ENCODE results near the gene UBAP1L.
A peak's percentile ranks its signal among the peaks of the same experiment; 100 is the strongest.
"Not testable (repeated sequence)": the region's sequence is repeated elsewhere in the genome, so short reads cannot be mapped to it uniquely, and the experiment has no call there.

Gene UBAP1L

DNA sequence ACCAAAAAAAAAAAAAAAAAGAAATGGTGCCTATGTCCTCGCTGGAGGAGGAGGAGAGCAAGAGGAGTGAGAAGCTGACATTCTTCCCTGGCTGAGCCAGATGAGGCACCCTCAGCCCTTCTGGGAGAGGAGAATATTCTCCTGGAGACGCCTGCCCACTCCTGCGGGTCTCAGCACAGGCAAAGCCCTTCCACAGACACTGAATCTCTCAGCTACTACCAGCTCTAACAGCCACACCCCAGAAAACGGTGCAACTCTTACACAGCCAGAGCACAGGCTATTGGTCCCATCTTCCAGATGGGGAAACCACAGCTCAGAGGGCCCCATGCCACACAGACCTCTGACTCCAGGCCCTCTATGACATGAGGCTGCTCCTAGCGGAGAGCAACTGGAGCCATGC, 52.9 kb downstream of the UBAP1L start:
- DNase-seq: no peak

DNA sequence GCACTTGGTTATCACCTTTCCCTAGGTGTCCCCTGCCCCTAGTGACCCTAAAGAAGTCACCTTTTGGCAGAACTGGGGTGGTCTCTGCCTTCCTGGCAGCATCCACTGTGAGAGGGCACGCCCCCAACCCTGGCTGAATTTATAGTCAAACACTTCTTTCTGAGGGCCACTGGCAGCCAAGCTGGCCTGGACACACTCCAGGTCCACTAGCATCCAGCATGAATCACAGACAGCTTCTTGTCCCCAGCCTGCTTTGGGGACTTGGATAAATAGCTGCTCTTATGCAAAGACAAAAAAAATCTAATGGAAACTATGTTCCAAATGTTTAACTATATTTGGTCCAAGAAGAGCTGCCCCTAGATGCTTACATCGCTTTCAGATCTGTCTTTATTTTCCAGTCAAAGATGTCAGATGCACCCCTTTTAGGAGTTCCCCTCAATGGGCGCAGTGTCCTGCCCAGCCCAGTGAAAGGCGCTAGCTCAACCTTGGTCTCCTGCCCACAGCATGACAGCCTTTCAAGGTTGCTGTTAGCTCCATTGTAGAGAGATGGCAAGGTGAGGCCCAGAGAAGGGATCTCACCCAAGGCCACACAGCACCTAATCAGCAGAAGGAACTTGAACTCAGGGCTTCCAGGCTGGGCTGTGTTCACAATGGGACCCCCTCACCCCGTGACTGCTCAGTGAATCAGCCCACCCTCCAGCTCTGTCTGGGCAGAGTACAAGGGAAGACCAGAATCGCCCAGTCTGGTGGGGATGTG, 54.2 kb downstream of the UBAP1L start:
- no peak for DNase-seq

DNA sequence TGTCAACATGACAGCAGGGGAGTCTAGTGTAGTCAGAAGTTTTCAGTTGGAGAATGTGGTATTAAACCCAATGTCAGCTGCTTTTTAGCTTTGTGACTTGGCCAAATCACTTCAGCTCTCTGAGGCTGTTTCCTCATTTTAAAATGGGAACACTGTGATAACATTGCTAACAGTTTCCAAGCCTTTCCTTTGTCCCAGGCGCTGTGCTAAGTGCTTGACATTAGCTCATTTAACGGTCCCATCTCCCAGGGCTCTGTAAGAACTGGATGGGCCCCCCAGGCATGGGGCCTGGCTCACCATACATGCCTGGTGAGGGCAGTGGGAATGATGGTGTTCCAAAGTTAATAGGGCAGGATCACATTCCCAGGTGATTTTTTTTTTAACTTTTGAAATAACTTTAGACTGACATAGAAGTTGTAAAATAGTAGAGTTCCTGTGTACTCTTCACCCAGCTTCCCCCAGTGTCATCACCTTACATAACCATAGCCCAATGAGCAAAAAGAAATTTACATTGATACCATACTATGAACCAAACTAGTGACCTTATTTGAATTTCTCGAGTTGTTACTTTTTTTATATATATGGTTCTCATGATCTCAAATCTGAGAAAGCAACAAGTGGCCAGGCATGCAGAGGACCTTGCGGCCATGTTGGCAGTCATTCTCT, 54.9 kb downstream of the UBAP1L start:
- DNase-seq: no peak

DNA sequence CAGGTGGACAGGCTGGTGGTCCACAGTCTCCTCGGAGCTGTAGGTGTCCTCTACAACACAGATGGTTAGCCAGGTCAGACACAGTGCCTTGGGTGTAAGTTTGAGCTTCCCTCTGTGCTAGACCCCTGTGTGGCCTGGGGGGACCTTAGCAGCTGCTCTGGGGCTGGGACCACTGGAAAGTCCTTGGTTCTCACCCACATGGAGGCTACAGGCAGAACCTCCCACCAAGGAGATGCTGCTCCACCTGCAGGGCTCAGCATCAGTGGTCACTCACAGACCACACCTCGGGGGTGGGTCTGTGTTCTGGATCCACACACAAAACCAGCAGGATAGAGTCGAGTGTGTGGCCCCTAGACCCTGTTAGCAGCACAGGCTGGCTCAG, 55.6 kb downstream of the UBAP1L start:
- no peak for DNase-seq

DNA sequence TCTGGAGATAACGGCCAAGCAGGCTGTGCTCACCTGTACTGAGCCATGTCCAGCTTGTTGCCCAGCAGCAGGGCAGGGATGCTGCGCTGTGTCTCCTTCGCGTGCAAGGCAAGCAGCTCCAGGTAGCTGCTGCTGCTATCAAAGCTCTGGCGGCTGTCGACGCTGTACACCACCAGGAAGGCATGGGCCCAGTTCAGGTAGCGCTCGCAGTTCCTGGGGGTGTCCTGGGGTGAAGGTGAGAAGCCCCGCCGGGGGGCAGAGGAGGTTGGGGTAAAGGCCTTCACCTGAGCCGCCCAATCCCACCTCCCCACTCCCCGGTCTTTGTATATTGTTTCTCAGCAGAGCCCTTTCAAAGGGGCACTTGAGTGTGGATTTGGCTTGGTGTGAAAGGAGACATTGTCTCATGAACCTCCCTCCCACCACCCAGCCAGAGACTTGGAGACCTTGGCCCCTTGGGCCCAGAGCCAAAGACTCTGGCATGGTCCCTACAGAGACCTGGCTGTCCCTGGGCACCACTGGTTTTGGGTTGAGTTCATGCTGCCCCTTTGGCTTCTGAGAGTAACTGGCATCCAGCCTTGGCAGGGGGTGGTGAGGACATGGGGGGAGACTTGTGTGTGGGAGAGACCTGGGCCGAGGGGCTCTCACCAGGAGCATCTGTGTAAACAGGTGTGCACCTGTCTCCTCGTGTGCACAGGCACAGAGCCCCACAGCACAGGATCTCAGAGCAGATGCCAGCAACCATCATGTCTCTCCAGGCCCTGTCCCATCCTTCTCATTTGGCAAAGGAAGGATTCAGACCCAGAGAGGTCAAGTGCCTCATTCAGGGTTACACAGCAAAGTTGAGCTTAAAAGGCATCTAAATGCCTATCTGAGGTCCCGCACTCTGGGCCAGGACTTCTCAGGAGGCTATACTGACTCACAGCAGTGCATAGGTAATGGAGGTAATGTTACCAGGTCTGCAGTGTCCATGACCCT, 56.3 kb downstream of the UBAP1L start:
- no peak for DNase-seq

DNA sequence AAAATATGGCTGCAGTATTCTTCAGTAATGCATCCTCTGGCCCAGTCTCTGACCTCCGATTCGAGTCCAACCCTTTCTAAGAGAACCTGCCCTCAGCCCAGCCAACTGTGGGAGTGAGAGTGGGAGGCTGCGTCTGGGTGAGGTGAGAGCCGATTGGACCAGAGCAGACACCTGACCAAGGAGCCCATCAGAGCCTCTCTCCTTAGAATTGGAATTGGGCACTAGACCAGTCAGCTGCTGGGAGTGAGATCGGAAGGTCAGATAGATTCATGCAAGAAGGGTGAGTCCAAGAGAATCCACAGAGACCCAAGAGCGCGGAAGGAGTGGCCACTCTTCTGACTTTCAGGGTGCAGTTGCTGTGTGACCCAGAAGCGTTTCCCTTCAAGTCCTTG, 57.5 kb downstream of the UBAP1L start:
- DNase-seq: no peak

DNA sequence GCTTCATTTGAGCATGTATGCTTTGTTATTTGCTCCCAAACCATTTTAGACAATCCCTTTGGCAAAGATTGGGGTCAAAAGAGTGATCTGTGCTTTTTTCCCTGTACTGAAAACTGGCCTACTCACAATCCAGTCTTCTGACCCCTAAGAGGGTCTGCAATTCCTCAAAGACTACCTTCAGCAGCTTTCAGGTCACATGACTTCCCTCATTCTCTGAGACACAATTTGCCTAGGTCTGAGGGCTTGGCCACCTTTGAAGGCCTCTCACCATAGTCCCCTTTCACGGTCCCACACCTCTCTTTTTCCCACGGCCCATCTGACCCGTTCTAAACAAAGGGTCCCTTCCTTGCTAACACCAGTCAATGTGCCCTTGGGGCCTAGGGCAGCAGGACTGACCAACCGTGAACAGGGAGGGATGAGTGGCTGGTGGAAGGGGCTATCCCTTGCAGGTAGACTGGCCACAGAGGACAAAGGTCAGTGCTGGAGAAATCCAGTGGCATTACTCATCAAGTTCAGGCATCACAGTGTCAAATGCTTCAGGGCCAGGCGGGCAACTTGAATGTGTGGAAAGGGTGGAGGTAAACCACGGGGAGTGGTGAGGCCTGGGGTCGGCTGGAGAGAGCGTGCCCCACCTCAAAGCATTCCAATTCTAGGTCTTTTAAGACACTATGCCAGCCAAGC, 58.0 kb downstream of the UBAP1L start:
- DNase-seq: no peak

DNA sequence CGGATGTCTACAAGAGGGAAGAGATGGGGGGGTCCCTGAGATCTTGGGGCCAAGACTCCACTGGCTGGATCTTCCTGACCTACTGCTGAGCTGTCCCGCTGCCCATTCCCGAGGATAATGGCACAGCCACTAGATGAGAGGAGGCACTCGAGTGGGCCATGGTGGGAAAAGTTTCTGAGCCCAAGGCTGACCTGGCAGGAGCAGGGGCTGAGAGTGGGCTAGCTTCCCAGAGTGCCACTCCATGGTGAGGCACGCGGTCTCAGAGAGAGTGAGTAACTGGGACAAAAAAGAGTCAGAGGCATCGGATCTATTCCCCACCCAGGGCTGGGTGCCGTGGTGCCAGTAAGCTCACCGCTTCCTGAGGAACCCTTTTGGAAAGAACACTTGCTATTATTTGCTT, 58.9 kb downstream of the UBAP1L start:
- DNase-seq: no peak

DNA sequence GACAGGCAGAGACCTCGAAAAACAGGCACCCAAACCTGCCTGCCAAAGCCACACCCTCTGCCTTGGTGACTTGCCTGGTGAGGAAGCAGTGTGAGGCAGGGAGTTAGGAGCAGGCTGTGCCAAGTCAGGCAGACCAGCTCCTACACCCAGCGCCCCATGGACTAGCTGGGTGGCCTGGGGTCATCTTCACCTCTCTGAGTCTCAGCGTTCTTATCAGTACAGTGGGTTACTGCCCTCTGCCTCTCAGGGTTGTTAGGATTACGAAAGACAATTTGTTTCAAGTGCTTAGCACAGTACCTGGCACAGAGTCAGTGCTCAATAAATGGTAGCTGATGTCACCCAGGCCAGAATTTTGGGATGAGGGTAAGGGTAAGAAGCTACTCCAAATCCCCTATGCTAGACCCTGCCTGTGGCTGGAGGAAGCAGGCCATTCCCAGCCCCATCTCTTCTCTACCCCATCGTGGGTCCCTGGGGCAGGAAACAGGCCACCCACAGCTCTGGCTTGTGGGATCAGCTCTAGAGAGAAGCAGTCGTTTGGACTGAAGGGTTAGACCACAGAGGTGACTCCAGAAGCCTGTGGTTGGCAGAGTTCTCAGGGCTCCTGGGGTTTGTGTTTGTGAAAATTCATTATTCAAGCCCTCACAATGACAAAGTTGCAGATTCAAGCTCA, 59.7 kb downstream of the UBAP1L start:
- no peak for DNase-seq

DNA sequence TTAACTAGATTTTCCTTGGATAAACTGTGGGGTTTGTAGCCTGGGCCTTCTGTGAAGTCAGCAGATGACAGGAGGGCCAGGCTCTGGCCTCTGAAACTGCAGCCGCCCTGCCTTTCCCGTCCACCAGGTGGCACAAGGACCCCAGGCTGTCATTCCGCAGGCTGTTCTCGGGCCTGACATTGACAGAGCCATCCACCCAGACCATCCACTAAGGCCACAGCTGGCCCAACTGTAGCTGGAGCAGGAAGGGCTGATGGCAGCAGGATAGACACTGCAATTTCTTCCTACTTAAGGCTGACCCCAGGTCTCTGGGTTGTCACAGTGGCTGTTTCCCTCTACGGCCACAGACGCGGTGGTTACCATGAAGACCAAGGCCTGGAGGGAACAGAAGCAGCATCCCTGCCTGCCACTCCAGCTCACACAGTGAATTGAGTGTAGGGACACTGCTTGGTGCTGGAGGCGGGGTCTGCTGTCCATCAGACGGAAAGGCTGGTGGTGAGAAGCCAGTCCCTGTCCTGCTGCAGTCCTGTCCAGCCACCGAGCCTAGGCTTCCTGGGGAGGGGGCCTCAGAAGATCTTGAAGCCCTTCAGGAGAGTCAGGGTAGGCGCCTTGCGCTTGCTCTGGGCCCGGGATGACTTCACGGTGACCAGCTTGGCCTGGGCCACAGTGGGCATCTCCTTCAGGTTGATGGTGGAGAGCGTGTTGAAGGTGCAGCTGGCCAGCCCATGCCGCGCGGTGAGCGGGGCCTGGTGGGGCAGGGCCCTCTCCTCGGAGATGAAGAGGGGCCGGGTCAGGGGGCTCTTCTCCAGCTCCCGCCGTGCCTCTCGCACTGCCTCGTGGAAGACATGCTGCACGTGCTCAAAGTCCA, 60.4 kb downstream of the UBAP1L start:
- DNase-seq: peak; percentile 41 to 57

DNA sequence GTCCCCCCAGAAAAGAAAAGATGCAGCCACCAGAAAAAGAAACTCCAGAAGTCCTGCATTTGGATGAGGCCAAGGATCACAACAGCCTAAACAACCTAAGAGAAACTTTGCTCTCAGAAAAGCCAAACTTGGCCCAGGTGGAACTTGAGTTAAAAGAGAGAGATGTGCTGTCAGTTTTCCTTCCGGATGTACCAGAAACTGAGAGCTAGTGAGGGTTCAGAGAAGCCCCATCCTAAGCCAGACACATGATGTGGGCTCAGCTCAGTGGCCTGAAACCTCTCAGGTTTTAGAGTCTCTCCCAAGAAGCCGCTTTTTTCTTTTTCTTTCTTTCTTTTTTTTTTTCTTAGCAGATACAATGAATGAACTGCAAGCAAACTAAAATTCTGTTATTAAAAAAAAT, 62.0 kb downstream of the UBAP1L start:
- DNase-seq: no peak

DNA sequence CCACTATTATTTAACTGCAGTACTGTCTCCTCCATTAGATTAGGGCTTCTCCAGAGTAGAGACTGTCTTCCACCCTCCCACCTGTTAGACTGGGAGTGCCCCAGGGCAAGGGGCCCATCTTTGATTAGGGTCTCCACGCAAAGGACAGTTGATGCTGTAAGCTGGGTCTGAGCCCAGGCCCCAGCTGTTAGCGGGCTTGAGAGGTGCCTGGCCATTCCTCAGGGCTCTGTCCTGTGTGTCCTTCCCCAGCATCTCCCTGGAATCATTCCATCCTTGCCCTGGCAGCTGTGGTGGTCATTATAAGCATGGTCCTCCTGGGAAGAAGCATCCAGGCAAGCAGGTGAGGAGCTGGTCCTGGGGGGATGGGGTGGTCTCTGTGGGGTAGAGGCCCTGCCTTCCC, 63.7 kb downstream of the UBAP1L start:
- DNase-seq: no peak

DNA sequence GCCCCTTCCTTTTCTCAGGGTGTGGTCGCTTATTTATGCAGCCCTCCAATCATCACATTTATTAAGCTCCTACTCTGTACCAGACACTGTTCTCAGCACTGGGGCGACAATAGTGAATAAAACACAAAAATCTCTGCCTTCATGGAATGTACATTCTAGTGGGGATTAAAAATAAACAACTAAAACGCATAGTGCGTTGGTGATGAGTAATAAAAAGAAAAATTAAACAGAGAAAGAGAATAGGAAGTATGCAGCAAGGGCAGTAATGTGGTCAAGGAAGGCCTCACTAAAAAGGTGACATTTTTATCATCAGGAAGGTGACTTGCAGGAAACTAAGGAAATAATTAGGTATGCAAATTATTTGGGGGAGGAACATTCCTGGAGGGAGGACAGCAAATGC, 64.7 kb downstream of the UBAP1L start:
- DNase-seq: no peak

DNA sequence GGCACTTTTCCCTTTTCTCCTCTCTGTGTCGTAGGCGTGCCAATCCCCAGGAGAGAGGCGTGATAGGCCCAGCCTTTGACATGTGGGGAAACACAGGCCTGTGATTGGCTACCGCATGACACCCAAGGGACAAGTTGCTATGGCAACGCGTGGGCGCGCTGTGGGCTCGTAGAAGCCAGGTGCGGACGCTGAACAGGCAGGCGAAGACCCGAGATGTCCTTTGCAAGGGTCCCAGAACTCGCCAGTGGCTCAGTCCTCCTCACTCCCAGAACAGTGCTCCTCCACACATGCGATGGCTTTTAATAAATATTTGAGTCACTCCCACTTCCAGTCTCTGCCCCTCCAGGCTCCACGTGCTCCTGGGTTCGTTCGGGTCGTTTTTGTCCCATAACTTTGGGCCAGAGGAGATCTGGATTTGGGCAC, 65.6 kb downstream of the UBAP1L start:
- DNase-seq: peak; percentile 90 to 91

DNA sequence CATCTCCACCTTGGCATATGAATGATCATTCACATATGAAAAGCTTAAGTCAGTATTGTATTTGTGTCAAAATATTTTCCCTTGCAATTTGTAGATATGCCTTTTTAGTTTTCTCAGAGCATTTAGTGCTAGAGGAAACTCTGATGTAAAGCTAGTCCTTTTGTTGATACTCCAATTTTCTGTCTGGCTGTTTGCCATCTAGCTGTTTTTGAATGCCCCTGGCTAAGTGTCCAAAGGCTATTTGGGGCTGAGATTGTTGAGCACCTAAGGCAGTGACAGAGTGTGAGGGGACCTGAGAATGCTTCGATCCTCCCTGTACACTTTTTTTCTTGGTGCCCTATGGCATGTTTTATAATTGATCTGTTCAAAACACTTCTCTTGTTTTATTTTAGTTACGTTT, 66.8 kb downstream of the UBAP1L start:
- DNase-seq: no peak

DNA sequence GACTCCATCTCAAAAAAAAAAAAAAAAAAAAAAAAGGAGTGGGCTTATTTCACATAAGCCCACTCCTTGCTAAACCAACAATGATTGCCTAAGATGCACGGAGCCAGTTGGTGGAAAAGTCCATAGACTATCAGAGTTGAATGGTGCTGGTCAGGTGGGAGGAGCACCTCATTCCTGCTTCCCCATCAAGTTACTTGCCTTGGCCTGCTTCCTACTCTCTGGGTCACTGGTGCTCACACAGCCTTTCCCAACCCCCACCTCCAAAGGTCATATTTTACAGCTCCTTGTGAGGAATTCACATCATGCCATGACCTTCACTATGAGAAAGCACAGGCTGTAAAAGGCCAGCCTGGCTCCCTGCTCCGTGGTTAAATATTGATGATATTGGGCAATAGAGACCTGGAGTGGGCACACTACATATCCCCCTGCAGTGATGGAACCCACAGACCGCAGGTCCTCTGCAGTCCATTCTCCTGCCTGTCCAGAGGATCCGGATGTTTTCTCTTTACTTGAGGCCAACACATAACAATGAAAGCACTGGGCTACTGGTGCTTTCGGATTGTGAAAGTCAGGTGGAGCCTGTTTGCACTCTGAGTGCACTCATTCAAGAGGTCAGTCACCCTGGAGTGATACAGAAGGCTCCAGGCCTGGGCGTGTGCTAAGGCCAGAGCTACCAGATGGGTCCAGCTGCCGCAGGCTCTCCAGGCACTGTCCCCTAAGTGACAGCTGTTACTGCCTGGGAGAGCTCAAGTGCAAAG, 70.1 kb downstream of the UBAP1L start, which contains the start of gene SLC51B:
SLC51B (plus strand) TSS at position 664 of the 758 bp plus-strand sequence. CDS start 4,618 bp downstream, outside the sequence.
- DNase-seq: no peak

DNA sequence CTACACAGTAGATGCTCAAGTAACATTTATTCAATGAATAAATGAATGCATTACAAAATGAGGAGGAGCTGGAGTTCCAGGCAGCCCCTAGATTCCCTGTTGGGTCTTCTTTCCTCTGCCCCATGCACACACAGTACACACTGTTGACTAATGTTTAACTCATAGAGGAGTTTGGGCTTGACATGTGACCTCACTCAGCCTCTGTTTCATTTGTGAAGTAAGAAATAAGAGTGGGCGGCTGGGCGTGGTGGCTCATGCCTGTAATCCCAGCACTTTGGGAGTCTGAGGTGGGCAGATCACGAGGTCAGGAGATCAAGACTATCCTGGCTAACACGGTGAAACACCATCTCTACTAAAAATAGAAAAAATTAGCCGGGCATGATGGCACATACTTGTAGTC, 70.8 kb downstream of the UBAP1L start:
- not testable (repeated sequence) for DNase-seq

DNA sequence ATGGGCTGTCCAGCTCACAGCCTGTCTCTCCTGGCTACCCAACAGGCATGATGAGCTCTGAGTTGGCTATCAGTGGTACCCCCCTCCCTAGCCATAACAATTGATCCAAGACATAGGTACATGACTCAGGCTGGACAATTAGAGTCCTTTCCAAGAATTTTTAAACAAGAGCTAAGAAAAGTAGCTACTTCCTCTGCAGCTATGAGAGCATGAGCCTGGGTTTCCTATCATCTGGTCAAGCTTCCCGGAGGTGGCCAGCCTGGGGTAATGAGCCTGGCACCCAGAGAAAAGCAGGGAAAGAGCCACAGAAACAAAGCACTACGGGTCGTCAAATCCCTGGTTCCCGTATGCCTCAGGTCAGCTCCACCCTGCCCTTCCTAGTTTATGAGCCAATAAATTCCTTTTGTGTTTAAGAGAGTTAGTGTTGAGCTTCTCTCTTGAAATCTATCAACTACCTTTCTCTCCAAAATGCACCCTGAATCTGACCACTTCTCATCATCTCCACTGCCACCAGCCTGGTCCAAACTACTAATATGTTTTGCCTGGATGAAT, 72.1 kb downstream of the UBAP1L start:
- DNase-seq: no peak

All from CD4-positive, alpha-beta T cell treated with Interferon alpha-2 for 1 hour (primary cell).